ENCODE data around the gene COPS9.

DNA sequence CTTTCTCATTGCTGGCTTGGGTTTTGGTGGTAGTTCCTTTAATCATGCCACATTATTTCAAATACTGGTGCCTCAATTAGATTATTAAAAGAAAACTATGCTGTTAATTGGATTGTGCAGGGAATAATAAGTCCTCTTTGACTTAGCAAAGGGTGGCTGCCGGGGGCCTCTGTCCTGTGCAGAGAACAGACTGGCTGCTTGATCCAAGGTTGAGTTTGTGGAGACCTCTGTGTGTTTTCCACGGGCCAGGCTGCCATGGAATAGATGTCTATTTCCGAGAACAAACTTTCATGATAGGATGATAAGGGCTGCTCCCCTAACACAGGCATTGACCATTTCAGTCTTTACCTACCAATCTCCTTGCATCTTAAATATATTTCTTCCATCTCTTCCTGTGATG is 34.8 kb upstream of the COPS9 start:
- TF ChIP-seq SP1 (IDR thresholded peaks at IDR 0.05) (no peak), TARDBP (IDR thresholded peaks at IDR 0.05) (no peak), BHLHE40 (IDR thresholded peaks at IDR 0.05; ENCODE audit: borderline replicate concordance) (no peak), ZNF384 (IDR thresholded peaks at IDR 0.05) (no peak), SUZ12 (IDR thresholded peaks at IDR 0.05) (no peak), L3MBTL2 (conservative IDR thresholded peaks at IDR 0.05) (no peak), CTBP1 (IDR thresholded peaks at IDR 0.05; ENCODE audit: borderline replicate concordance) (no peak), ARNT (IDR thresholded peaks at IDR 0.05) (no peak)
